NB4 (cell line): Measurements from ENCODE around the gene TBC1D17.

ENCODE experiments used
- DNase-seq: peaks from one replicate; pipeline ENCODE4 v3.0.0; 2010; ENCODE audit warnings: low read depth
- H3K4me3 ChIP-seq: one replicate; pipeline ENCODE4 v1.5.1; 2011; ENCODE audit warnings: mild to moderate bottlenecking, low read depth, low read length, moderate library complexity
- MAX ChIP-seq: IDR thresholded peaks from 2 replicates; pipeline ENCODE4 v1.6.1; 2011; ENCODE audit warnings: low read depth, low read length
- MYC ChIP-seq: IDR thresholded peaks from 2 replicates; pipeline ENCODE4 v1.6.1; 2011; ENCODE audit warnings: low read depth, low read length
- POLR2A ChIP-seq: IDR thresholded peaks from 2 replicates; pipeline ENCODE4 v1.6.1; 2011; ENCODE audit warnings: mild to moderate bottlenecking; ENCODE audit not compliant: insufficient read length; ENCODE audit errors: extremely low read depth
- TF ChIP-seq, protein P1 (sequence below): IDR thresholded peaks from one replicate; pipeline ENCODE4 v1.5.1; 2012; ENCODE audit warnings: low read depth, low read length

TBC1D17 gene

GRCh38 chr19:49853852-49854377 is 23.6 kb upstream of the TBC1D17 start:
- no peak overlapping the region for H3K4me3 ChIP-seq
- TF ChIP-seq MYC (no peak), MAX (no peak), POLR2A (no peak)
- TF ChIP-seq, protein P1, sequence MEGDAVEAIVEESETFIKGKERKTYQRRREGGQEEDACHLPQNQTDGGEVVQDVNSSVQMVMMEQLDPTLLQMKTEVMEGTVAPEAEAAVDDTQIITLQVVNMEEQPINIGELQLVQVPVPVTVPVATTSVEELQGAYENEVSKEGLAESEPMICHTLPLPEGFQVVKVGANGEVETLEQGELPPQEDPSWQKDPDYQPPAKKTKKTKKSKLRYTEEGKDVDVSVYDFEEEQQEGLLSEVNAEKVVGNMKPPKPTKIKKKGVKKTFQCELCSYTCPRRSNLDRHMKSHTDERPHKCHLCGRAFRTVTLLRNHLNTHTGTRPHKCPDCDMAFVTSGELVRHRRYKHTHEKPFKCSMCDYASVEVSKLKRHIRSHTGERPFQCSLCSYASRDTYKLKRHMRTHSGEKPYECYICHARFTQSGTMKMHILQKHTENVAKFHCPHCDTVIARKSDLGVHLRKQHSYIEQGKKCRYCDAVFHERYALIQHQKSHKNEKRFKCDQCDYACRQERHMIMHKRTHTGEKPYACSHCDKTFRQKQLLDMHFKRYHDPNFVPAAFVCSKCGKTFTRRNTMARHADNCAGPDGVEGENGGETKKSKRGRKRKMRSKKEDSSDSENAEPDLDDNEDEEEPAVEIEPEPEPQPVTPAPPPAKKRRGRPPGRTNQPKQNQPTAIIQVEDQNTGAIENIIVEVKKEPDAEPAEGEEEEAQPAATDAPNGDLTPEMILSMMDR = no peak
- no peak for DNase-seq

- H3K4me3 ChIP-seq = no peak overlapping the region
- DNase-seq = no peak
- no peak for TF ChIP-seq POLR2A
- TF ChIP-seq, protein P1 = no peak
- no peak for TF ChIP-seq MYC
- TF ChIP-seq MAX = no peak
These were observed 22.9 kb upstream of the TBC1D17 start for GRCh38 chr19:49854378-49855263.

DNA sequence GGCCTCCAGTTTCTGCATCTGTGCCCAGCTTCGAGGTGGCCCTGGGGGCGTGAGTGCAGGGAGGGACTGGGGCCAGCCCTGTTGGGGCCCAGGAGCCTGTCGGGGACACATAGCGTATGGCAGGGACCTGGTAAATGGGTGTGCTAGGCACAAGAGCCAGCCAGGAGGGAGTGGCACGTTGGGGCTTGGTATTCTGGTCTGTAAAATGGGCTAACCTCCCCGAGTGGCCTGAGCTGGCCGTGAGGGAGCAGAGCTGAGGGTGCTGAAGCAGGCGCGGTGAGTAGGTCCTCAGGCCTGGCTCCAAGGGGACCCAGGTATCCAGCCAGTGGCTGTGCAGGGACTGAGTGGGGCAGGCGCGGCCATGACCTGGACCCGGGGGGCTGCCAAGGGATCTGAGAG is 22.2 kb upstream of the TBC1D17 start:
- DNase-seq = no peak
- TF ChIP-seq POLR2A (no peak), MYC (no peak), MAX (no peak)
- TF ChIP-seq, protein P1 = no peak
- no peak overlapping the region for H3K4me3 ChIP-seq

DNA sequence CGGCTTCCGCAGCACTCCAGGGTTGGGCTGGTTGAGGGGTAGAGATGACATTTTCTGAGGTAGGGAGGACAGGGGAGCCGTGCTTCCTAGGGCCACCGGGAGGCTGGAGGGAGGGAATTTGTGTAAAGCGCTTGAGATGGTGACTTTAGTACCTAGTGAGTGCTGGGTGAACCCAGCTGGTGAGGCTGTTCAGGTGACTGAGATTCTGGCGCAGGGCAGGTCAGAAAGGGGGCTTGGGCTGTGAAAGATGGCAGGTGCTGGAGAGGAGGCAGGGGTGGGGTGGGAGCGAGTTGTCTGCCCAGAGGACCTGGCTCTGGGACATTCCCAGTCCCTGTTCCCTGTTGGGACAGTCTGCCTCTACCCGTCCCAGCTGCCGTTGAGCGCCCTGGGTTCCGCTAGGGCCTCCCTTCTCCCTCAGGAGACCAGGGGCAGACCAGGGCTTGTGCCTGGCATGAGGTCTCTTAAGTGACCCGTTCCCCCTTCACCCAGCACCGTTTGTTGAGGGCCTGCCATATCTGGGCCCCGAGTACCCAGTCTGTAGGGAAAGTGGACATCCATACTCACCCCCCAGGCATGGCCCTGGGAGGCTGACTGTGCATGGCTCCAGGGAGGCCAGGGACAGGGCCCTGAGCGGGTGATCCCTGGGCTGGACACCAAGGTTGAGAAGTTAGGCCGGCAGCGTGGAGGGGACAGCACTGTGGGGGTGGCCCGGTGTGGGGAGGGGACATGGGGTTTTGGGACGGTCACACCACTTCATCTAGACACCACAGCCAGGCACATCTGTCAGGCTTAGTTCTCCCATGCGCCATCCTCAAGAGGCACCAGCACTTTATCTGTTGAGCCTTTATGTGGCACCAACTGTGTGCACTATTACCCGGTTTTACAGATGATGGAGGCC is 21.6 kb upstream of the TBC1D17 start:
- H3K4me3 ChIP-seq = no peak overlapping the region
- TF ChIP-seq MYC = no peak
- TF ChIP-seq MAX = no peak
- no peak for TF ChIP-seq POLR2A
- TF ChIP-seq, protein P1 = no peak
- DNase-seq = no peak

GRCh38 chr19:49856574-49857021 is 20.9 kb upstream of the TBC1D17 start:
- TF ChIP-seq MYC = no peak
- TF ChIP-seq MAX = no peak
- TF ChIP-seq POLR2A = no peak
- TF ChIP-seq, protein P1 = no peak
- DNase-seq = no peak
- no peak overlapping the region for H3K4me3 ChIP-seq
